Measurements from ENCODE around the gene COL4A1. TPM values are rescaled to one million over a fixed set of nuclear protein-coding genes. Genes with fewer than 3 reads are reported as not detected.

Gene COL4A1
- total RNA-seq, 4 donors from 2014 or later = 989 to 1,633 (median 1,298) TPM

DNA sequence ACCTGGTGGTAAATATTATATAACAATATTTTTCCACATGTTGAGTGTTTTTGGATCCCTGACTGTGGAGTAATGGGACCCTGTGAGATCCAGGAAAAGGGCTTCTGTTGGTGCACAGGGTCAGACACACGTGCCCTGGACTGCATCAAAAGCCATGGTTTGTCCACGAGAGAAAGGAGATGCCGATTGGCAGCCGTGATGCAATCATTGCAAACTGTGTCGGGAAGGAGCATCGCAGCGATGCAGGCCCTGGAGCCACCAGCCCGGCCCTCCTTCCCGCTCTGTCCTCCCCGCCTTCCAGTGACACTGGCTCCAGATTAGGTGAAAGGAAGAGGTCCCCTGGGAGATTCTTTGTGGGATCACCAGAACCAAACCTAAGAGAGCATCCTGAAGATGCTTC lies 9.2 kb upstream of the COL4A1 start:
- TF ChIP-seq, protein P1, sequence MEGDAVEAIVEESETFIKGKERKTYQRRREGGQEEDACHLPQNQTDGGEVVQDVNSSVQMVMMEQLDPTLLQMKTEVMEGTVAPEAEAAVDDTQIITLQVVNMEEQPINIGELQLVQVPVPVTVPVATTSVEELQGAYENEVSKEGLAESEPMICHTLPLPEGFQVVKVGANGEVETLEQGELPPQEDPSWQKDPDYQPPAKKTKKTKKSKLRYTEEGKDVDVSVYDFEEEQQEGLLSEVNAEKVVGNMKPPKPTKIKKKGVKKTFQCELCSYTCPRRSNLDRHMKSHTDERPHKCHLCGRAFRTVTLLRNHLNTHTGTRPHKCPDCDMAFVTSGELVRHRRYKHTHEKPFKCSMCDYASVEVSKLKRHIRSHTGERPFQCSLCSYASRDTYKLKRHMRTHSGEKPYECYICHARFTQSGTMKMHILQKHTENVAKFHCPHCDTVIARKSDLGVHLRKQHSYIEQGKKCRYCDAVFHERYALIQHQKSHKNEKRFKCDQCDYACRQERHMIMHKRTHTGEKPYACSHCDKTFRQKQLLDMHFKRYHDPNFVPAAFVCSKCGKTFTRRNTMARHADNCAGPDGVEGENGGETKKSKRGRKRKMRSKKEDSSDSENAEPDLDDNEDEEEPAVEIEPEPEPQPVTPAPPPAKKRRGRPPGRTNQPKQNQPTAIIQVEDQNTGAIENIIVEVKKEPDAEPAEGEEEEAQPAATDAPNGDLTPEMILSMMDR (IDR thresholded peaks at IDR 0.05; ENCODE audit: low read depth) = no peak

DNA sequence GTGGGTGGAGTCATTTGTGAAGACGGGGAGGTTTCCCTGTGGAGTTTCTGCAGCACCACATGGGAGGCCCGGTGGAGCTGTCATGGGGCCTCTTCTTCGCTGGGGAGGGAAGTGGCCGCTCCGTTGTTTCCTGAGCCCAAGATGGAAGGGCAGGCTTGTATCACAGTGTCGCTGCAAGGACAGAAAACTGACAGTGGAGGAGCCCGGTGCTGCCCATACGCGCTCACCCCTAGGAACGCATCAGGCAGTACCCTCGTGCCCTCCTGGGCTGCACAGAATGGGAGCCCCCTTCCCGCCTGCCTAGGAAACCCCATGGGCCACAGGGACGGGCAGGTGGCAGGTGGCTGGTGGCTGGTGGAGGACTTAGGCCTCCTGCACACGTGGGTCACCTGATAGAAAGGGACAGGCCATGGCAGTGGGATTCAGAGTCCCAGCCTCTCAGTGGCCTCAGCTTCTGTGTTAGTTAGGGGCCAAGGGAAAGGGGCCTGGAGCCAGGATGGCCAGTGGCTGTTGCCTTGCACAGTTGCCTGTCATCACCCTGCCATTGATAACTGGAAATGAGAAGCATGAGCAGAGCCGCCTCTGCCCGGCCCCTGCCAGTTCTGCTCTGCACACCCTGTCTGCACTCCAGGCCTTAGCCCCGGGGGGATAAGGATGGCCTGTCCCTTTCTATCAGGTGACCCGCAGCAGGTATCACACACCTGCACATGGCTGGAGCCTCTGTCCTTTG lies 7.7 kb upstream of the COL4A1 start:
- TF ChIP-seq, protein P1 (IDR thresholded peaks at IDR 0.05; ENCODE audit: low read depth) = no peak

DNA sequence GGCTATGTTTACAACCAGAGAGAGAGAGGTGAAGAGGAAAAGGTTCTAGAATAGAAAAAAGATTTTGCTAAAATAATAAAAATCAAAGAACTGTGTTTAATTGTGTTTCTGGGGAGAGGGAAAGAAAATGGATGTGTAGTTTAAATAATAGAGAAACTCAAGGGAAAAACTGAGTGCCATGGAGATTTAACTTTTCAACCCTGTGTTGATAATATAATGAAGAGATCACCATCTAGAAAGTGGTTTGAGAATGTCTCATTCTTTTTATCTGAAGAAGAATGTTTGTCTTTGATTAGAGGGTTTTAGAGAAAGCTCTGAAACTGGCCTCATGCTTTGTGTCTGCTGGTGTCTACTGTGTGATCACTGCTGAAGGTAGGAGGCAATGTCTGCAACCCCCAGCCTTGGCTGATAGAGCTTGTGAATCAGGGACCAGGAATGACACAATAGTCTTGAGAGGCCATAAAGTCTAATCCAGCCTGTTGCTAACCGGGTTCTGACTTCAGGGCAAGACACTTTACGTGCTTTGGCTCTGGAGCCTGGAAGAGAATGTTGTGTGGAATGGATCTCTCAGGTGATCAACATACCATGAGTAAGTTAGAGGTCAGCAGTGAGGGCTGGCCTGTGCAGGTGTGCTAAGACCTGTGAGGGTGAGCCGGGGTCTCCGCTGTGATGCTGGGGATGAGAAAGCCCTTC lies 5.5 kb upstream of the COL4A1 start:
- TF ChIP-seq, protein P1 (IDR thresholded peaks at IDR 0.05; ENCODE audit: low read depth) = no peak

DNA sequence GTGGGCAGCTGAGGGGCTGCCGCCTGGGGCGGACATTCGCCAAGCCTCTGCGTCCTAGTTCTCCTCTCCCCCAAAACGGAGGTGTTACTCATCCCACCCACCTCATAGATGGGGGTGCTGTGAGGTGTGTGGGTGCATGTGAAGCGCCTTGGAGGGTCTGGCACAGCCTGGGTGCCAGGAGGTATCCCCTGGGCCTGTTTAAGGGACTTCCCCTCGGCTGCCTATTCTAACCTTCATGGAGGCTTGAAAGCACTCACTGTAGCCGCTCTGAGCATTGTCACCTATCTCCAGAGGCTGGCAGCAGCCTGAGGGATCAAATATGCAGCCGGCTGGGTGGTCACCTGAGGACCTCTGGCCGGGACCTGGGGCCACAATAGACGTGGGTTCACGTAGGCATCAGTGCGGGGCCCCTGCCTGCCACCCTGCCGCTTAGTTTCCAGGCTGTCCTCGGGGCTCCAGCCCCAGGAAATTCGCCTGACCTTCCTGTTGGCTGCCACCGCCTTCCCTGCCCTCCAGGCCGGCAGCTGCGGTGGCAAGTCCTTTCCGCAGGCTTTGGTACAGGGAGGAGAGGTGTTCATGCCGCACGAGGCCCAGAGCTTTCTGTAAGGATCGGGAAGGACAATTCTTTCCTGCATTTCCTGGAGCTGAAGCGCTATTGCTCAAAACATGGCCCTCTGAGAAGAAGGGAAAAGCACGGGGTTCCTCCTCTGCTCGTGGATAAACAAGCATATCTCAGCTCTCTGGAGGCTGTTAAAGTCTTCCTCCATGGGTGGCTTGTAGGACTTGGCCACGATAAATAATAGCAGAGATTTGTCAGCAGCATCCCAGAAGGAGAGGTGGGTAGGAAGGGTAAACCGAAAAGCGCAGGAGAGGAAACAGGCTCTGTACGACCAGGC lies 4.7 kb upstream of the COL4A1 start:
- TF ChIP-seq, protein P1 (IDR thresholded peaks at IDR 0.05; ENCODE audit: low read depth) = no peak

DNA sequence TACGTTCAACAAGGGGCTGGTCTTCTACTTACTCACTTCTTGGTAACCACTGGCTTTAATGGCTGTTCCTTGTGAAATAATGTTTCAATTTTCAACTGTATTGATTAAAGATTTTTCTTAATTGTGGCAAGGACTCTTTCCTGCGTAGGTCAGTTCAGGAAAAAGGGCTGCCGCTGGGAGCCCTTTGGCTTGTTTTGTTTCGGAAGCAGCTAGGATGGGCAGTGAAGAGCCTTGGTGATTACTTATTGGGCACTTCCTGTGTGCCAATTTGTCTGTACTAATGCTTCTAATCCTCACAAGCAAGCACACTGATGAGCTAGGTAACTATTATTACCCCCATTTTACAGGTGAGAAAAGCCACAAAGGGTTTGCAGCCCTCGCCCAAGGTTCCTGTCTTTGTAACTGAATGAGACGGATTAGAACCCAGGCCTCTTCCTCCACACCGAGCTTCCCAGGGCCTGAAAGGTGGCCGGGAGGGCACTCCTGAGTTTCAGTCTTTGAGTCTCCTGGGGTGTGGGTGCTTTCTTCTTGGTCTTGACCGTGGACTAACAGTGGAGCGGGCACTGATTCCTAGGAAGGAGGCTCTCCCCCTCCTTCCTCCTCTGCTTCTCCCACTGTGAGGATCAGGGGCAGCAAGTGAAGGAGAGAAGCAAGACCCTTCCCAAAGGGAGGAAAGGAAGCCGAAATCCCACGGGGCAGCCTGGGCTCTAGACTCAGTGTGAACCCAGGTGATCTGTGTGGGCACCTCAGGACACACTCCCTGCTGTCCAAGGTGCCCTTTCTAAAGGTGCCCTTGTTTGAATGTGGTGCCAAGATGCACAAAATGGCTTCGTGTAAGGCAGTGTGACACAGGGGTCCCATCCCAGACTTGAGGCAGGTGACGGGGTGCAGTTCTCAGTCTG lies 3.8 kb upstream of the COL4A1 start:
- TF ChIP-seq, protein P1 (IDR thresholded peaks at IDR 0.05; ENCODE audit: low read depth) = no peak

DNA sequence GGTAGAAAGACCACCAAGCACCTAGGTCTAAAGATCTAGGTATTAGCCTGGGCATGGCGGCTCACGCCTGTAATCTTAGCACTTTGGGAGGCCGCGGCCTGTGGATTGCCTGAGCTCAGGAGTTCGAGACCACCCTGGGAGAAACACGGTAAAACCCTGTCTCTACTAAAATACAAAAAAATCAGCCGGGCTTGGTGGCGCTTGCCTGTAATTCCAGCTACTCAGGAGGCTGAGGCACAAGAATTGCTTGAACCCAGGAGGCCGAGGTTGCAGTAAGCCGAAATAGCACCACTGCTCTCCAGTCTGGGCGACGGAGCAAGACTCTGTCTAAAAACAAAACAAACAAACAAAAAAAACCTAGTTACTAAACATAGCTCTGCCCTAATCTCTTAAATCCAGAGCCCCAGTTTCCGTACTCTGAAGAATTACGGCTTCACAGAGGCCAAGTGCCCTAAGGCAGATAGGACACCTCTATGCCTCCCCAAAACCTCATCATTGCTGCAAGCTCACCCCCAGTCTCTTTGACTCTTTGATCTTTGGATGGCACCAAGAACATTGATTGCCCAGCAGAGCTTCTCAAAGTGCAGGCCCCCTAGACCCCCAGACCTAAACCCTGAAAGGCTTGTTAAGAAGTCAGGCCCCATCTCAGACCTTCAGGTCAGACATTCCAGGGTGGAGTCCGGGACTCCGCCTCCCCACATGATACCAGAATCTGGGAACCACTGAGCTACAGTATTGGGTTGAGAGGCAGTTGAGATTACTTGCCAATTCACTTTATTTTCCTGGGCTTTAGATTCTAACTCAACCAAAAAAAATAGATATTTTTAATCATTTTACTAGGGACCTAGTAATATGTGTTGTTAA lies 2.9 kb upstream of the COL4A1 start:
- TF ChIP-seq, protein P1 (IDR thresholded peaks at IDR 0.05; ENCODE audit: low read depth) = no peak

Measured in subcutaneous adipose tissue (tissue), 4 donors.